RWPE2 (cell line): ENCODE results near the gene CREG1.

Experiments used
- ATAC-seq: fragments of 200-7000 bp; cut with Tn5 transposase; 3 replicates; pipeline ENCODE4 v1.9.1; 2021; ENCODE audit warnings: low read depth
- DNase-seq: peaks from one replicate; pipeline ENCODE4 v3.0.0-alpha.2; 2020; ENCODE audit warnings: low spot score
- H3K27ac ChIP-seq: fragments of 450-650 bp; 2 replicates; pipeline ENCODE4 v1.5.1; 2017; ENCODE audit warnings: mild to moderate bottlenecking; ENCODE audit not compliant: poor library complexity, severe bottlenecking
- H3K27me3 ChIP-seq: fragments of 250-450 bp; sonication (Bioruptor Pico); 2 replicates; pipeline ENCODE4 v1.5.1; 2021; ENCODE audit warnings: mild to moderate bottlenecking, moderate library complexity; ENCODE audit not compliant: insufficient read depth, poor library complexity, severe bottlenecking
- H3K36me3 ChIP-seq: fragments of 250-450 bp; sonication (Bioruptor Pico); 2 replicates; pipeline ENCODE4 v1.5.1; 2020; ENCODE audit warnings: low read depth, mild to moderate bottlenecking, moderate library complexity
- H3K4me1 ChIP-seq: fragments of 250-450 bp; sonication (Bioruptor Pico); 2 replicates; pipeline ENCODE4 v1.5.1; 2021; ENCODE audit warnings: mild to moderate bottlenecking, moderate library complexity; ENCODE audit not compliant: insufficient read depth, poor library complexity, severe bottlenecking
- H3K4me3 ChIP-seq: fragments of 250-450 bp; sonication (Bioruptor Pico); 2 replicates; pipeline ENCODE4 v1.5.1; 2021; ENCODE audit warnings: mild to moderate bottlenecking, moderate library complexity; ENCODE audit not compliant: severe bottlenecking
- H3K9me3 ChIP-seq: fragments of 250-450 bp; sonication (Bioruptor Pico); 2 replicates; pipeline ENCODE4 v1.5.1; 2021; ENCODE audit warnings: mild to moderate bottlenecking, moderate library complexity; ENCODE audit not compliant: severe bottlenecking
- CTCF ChIP-seq: fragments of 450-650 bp; IDR thresholded peaks from one replicate; pipeline ENCODE4 v1.5.1; 2017; ENCODE audit warnings: mild to moderate bottlenecking, moderate library complexity; ENCODE audit not compliant: poor library complexity, severe bottlenecking

CREG1 gene

GRCh38 chr1:167496797-167497619, 56.6 kb downstream of the CREG1 start:
- Histone ChIP-seq H3K36me3 (no peaks in the 10 kb centered on the region), H3K27ac (no peak overlapping the region), H3K4me3 (no peak overlapping the region), H3K9me3 (no peaks in the 10 kb centered on the region), H3K4me1 (no peaks in the 10 kb centered on the region), H3K27me3 (no peaks in the 10 kb centered on the region)
- DNase-seq (no peak), ATAC-seq (no peak)
- TF ChIP-seq CTCF = no peak

- Histone ChIP-seq H3K27me3 (no peaks in the 10 kb centered on the region), H3K4me3 (no peak overlapping the region), H3K9me3 (no peaks in the 10 kb centered on the region), H3K36me3 (no peaks in the 10 kb centered on the region), H3K4me1 (no peaks in the 10 kb centered on the region), H3K27ac (no peak overlapping the region)
- DNase-seq (no peak), ATAC-seq (no peak)
- TF ChIP-seq CTCF = no peak
Observed at GRCh38 chr1:167493372-167493771, 60.2 kb downstream of the CREG1 start.

GRCh38 chr1:167492481-167492910, 61.1 kb downstream of the CREG1 start:
- DNase-seq = no peak
- Histone ChIP-seq H3K4me3 (no peak overlapping the region), H3K36me3 (no peaks in the 10 kb centered on the region), H3K27ac (no peak overlapping the region), H3K9me3 (no peaks in the 10 kb centered on the region), H3K4me1 (no peaks in the 10 kb centered on the region), H3K27me3 (no peaks in the 10 kb centered on the region)
- no peak for ATAC-seq
- TF ChIP-seq CTCF = no peak

- H3K9me3 ChIP-seq = no peaks in the 10 kb centered on the region
- no peak for TF ChIP-seq CTCF
- ATAC-seq = no peak
- DNase-seq = no peak
- H3K27ac ChIP-seq = no peak overlapping the region
- no peaks in the 10 kb centered on the region for H3K27me3 ChIP-seq
- no peaks in the 10 kb centered on the region for H3K36me3 ChIP-seq
- H3K4me1 ChIP-seq = no peaks in the 10 kb centered on the region
- no peak overlapping the region for H3K4me3 ChIP-seq
Observed at GRCh38 chr1:167491586-167492461, 61.7 kb downstream of the CREG1 start.
